Upper lobe of left lung (tissue), 6 donors: ENCODE data around the gene DESI2. TPM values are rescaled to one million over a fixed set of nuclear protein-coding genes. Genes with fewer than 3 reads are reported as not detected.

Experiments
- ATAC-seq, 2 donors: fragments of 200-7000 bp; cut with Tn5 transposase; one replicate each; pipeline ENCODE4 v1.9.1; 2022; ENCODE audit warnings: mild to moderate bottlenecking in 2 of 2, moderate library complexity in 2 of 2; ENCODE audit not compliant: low FRiP score in 2 of 2
- DNase-seq, 2 donors: peaks; one replicate each; pipeline ENCODE4 v3.0.0-alpha.2; 2019 to 2020
- H3K27ac ChIP-seq, 4 donors: fragments of 200-600 bp; sonication (generic); one replicate each; pipeline ENCODE4 v1.5.1; 2016 to 2019
- H3K27me3 ChIP-seq, 4 donors: fragments of 200-600 bp; sonication (generic); one replicate each; pipeline ENCODE4 v1.5.1; 2017 to 2019
- H3K36me3 ChIP-seq, 4 donors: fragments of 200-600 bp; sonication (generic); one replicate each; pipeline ENCODE4 v1.5.1; 2016 to 2019
- H3K4me1 ChIP-seq, 4 donors: fragments of 200-600 bp; sonication (generic); one replicate each; pipeline ENCODE4 v1.5.1; 2018 to 2019
- H3K4me3 ChIP-seq, 4 donors: fragments of 200-600 bp; sonication (generic); one replicate each; pipeline ENCODE4 v1.5.1; 2017 to 2019; ENCODE audit warnings: mild to moderate bottlenecking in 2 of 4, moderate library complexity in 1 of 4
- H3K9me3 ChIP-seq, 4 donors: fragments of 200-600 bp; sonication (generic); one replicate each; pipeline ENCODE4 v1.5.1; 2018 to 2019
- EP300 ChIP-seq, 4 donors: sonication (generic); formaldehyde crosslinking; IDR thresholded peaks; one replicate each; pipeline ENCODE4 v1.5.1; 2017; ENCODE audit warnings: antibody characterized with exemption in 4 of 4, control low read depth in 2 of 4
- POLR2A ChIP-seq, 4 donors: fragments of 450-650 bp; IDR thresholded peaks; one replicate each; pipeline ENCODE4 v1.5.1; 2016 to 2017; ENCODE audit warnings: antibody characterized with exemption in 4 of 4, mild to moderate bottlenecking in 2 of 4
- POLR2AphosphoS5 ChIP-seq, 2 donors: sonication (generic); formaldehyde crosslinking; IDR thresholded peaks; one replicate each; pipeline ENCODE4 v1.5.1; 2017; ENCODE audit warnings: antibody characterized with exemption in 2 of 2
- WGBS, 2 donors: methylation state at CpG; one replicate each; pipeline ENCODE4 v1.1.5; 2017 to 2018; 5-methylcytosine and 5-hydroxymethylcytosine counted together
- total RNA-seq, 6 donors: library from RNA; depleted of rRNA in 4 of 6; stranded (reverse); fragments of >200 nt in 4 of 6; gene quantifications; one replicate each; pipeline versions ENCODE4 v1.1.0 to v1.2.1, GENCODE V29; 2016 to 2021
- TF ChIP-seq, protein P1 (sequence below), 6 experiments: fragments of 450-650 bp in 4 of 6; fragments of 200-600 bp in 2 of 6; sonication (generic) in 2 of 6; IDR thresholded peaks; one replicate each; pipeline ENCODE4 v1.5.1; 2016 to 2019; ENCODE audit warnings: antibody characterized with exemption in 6 of 6
- donor health status: DM: no; HTN: no; CAD: no; lungs with moderate emphysema.
- donor health status: DM: no; HTN: yes; CAD: no; lungs with severe emphysema.

Gene DESI2
- total RNA-seq, 6 donors from 2014 or later = 40.4 to 103 (median 54.5) TPM

DNA sequence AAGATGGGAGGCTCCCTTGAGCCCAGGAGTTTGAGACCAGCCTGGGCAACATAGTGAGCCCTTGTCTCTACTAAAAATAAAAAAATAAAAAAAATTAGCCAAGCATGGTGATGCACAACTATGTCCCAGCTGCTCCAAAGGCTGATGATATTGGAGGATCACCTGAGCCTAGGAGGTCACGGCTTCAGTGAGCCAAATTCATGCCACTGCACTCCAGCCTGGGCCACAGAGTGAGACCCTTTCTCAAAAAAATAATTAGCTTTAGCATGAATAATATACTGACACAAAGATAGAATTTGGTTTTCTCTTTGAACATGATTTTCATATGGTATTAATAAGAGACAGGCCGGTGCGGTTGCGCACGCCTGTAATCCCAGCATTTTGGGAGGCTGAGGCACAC is 88.8 kb downstream of the DESI2 start:
- H3K4me1 ChIP-seq = no peaks in the 10 kb centered on the region
- DNase-seq (no peak), ATAC-seq (no peak)
- H3K27ac ChIP-seq = no peak overlapping the region
- no peaks in the 10 kb centered on the region for H3K9me3 ChIP-seq
- no peaks in the 10 kb centered on the region for H3K36me3 ChIP-seq
- no peaks in the 10 kb centered on the region for H3K27me3 ChIP-seq
- WGBS, 2 donors = 96% methylated on average over 5 of the region's 5 CpGs
- TF ChIP-seq EP300 (IDR thresholded peaks at IDR 0.05) = no peak
- no peak for TF ChIP-seq POLR2AphosphoS5 (IDR thresholded peaks at IDR 0.05)
- no peak for TF ChIP-seq POLR2A (IDR thresholded peaks at IDR 0.05)
- TF ChIP-seq, protein P1, sequence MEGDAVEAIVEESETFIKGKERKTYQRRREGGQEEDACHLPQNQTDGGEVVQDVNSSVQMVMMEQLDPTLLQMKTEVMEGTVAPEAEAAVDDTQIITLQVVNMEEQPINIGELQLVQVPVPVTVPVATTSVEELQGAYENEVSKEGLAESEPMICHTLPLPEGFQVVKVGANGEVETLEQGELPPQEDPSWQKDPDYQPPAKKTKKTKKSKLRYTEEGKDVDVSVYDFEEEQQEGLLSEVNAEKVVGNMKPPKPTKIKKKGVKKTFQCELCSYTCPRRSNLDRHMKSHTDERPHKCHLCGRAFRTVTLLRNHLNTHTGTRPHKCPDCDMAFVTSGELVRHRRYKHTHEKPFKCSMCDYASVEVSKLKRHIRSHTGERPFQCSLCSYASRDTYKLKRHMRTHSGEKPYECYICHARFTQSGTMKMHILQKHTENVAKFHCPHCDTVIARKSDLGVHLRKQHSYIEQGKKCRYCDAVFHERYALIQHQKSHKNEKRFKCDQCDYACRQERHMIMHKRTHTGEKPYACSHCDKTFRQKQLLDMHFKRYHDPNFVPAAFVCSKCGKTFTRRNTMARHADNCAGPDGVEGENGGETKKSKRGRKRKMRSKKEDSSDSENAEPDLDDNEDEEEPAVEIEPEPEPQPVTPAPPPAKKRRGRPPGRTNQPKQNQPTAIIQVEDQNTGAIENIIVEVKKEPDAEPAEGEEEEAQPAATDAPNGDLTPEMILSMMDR (IDR thresholded peaks at IDR 0.05) = no peak
- no peak overlapping the region for H3K4me3 ChIP-seq

DNA sequence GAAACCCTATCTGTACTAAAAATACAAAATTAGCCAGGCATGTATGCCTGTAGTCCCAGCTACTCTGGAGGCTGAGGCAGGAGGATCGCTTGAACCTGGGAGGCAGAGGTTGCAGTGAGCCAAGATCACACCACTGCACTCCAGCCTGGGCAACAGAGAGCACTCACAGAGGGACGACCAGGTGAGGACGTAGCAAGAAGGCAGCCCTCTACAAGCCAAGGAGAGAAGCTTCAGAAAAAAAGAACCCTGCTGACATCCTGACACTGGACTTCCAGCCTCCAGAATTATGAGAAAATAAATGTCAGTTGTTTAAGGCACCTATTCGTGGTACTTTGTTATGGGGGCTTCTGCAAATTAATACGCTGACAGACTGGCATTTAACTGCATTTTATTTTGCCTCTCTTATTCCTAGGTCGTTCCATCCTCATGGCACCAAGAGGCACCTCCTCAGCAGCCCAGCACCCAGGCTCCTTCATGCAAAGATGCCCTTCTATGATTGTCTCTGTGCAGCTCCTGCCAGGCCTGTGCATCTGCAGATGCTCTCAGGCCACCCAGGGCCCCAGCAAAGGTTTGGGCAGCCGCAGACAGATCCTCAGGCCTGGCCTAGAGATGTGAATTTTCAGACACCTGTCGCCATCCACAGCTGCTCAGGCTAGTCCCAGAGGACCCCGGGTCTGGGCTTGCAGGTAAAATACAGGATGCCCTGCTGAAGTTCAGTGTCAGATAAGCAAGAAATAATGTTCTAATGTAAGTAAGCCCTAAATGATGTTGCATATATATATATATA is 96.5 kb downstream of the DESI2 start:
- H3K4me1 ChIP-seq = no peaks in the 10 kb centered on the region
- DNase-seq (no peak), ATAC-seq (no peak)
- TF ChIP-seq POLR2A (IDR thresholded peaks at IDR 0.05) (no peak), POLR2AphosphoS5 (IDR thresholded peaks at IDR 0.05) (no peak), EP300 (IDR thresholded peaks at IDR 0.05) (no peak)
- TF ChIP-seq, protein P1 (IDR thresholded peaks at IDR 0.05) = no peak
- H3K36me3 ChIP-seq = no peaks in the 10 kb centered on the region
- no peaks in the 10 kb centered on the region for H3K27me3 ChIP-seq
- H3K9me3 ChIP-seq = no peaks in the 10 kb centered on the region
- no peak overlapping the region for H3K27ac ChIP-seq
- WGBS, 2 donors = 94% methylated on average over 9 of the region's 9 CpGs
- no peak overlapping the region for H3K4me3 ChIP-seq

DNA sequence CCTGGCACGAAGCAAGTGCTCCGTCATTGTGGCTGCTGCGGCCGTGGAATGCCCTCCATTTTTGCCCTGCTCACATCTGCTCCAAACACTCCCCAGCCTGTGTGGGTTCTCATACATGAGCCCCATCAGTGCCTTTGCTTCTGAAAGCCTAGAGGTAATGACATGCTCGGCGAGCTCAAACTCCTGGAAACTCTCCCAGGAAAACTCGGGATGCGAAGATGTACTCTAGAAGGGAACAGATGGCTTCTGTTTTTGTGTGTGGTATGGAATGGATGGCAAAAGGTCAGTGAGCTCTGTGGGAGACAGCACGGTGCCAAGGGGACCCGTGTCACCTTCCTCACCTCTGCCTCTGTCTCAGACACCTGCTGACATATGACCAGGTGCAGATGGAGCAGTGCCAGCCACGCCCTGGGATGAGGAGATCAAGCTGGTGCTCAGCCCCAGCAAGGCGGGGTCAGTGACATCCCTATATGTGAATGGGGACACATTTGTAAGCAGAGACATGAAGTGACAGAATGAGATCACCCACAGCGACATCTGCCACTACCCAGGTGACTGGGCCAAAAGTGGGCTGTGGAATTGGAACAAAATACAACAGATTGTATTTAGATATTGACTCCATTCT is 98.5 kb downstream of the DESI2 start:
- WGBS, 2 donors = 83 to 91% methylated on average over 13 of the region's 13 CpGs
- H3K27ac ChIP-seq = no peak overlapping the region
- H3K27me3 ChIP-seq = no peaks in the 10 kb centered on the region
- no peak overlapping the region for H3K4me3 ChIP-seq
- no peak for DNase-seq
- no peaks in the 10 kb centered on the region for H3K4me1 ChIP-seq
- H3K9me3 ChIP-seq = no peaks in the 10 kb centered on the region
- no peaks in the 10 kb centered on the region for H3K36me3 ChIP-seq
- TF ChIP-seq POLR2AphosphoS5 (IDR thresholded peaks at IDR 0.05) (no peak), POLR2A (IDR thresholded peaks at IDR 0.05) (no peak), EP300 (IDR thresholded peaks at IDR 0.05) (no peak)
- TF ChIP-seq, protein P1 (IDR thresholded peaks at IDR 0.05) = no peak
- ATAC-seq = no peak

DNA sequence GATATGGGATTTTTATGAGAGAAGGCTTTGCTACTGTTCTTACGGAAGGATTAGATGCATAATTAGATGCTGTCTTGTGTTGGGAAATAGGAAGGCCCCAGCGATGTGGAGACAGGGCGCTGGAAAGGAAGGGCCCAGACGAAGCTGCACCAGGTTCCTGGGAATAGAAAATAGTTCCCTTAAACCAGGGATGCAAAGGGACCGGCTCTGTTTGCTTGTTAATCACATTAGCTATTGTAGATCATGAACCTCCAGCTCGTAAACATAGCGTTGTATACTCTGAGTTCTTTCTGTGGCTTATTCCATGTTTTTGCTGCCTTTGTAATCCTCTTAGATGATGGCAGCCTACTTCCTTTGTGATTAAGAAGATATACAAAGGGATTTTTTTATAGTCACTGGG is 102.7 kb downstream of the DESI2 start:
- DNase-seq (no peak), ATAC-seq (no peak)
- no peak overlapping the region for H3K4me3 ChIP-seq
- H3K4me1 ChIP-seq = peaks cover 0 to 5% (median 0%) of the 10 kb centered on the region in 4 donors
- H3K36me3 ChIP-seq = no peaks in the 10 kb centered on the region
- WGBS, 2 donors = 92 to 95% methylated on average over 7 of the region's 7 CpGs
- H3K9me3 ChIP-seq = no peaks in the 10 kb centered on the region
- no peaks in the 10 kb centered on the region for H3K27me3 ChIP-seq
- TF ChIP-seq POLR2AphosphoS5 (IDR thresholded peaks at IDR 0.05) (no peak), EP300 (IDR thresholded peaks at IDR 0.05) (no peak), POLR2A (IDR thresholded peaks at IDR 0.05) (no peak)
- TF ChIP-seq, protein P1 (IDR thresholded peaks at IDR 0.05) = no peak
- no peak overlapping the region for H3K27ac ChIP-seq
